ENCODE results near the gene LIN9.

The LIN9 gene

GRCh38 chr1:226233293-226233692 is 75.7 kb downstream of the LIN9 start:
- Histone ChIP-seq H3K4me3 (no peak overlapping the region), H3K27ac (no peak overlapping the region)
- DNase-seq (ENCODE audit: low spot score) = no peak
- TF ChIP-seq, protein P1, sequence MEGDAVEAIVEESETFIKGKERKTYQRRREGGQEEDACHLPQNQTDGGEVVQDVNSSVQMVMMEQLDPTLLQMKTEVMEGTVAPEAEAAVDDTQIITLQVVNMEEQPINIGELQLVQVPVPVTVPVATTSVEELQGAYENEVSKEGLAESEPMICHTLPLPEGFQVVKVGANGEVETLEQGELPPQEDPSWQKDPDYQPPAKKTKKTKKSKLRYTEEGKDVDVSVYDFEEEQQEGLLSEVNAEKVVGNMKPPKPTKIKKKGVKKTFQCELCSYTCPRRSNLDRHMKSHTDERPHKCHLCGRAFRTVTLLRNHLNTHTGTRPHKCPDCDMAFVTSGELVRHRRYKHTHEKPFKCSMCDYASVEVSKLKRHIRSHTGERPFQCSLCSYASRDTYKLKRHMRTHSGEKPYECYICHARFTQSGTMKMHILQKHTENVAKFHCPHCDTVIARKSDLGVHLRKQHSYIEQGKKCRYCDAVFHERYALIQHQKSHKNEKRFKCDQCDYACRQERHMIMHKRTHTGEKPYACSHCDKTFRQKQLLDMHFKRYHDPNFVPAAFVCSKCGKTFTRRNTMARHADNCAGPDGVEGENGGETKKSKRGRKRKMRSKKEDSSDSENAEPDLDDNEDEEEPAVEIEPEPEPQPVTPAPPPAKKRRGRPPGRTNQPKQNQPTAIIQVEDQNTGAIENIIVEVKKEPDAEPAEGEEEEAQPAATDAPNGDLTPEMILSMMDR (IDR thresholded peaks at IDR 0.05) = no peak

GRCh38 chr1:226226601-226227000 is 82.4 kb downstream of the LIN9 start:
- DNase-seq (ENCODE audit: low spot score) = no peak
- H3K4me3 ChIP-seq = no peak overlapping the region
- TF ChIP-seq, protein P1 (IDR thresholded peaks at IDR 0.05) = no peak
- no peak overlapping the region for H3K27ac ChIP-seq

DNA sequence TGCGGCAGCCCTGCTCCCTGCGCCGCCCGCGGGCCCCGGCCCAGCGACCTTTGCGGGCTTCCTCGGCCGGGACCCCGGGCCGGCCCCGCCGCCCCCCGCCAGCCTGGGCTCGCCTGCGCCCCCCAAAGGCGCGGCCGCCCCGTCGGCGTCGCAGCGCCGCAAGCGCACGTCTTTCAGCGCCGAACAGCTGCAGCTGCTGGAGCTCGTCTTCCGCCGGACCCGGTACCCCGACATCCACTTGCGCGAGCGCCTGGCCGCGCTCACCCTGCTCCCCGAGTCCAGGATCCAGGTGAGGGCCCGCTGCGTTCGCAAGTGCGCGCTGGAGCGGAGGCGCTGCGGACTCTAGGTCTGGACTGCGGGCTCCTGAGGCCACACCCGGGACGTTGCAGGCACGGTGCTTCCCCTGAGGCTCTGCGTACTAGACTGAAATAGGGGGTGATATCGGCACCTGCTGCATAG is 85.1 kb downstream of the LIN9 start:
- DNase-seq (ENCODE audit: low spot score) = no peak
- Histone ChIP-seq H3K27ac (no peak overlapping the region), H3K4me3 (peak overlapping the region; percentile 80)
- TF ChIP-seq, protein P1 (IDR thresholded peaks at IDR 0.05) = no peak

GRCh38 chr1:226223157-226223785 is 85.7 kb downstream of the LIN9 start, which contains the start of gene MIXL1:
TSS of gene MIXL1 (plus strand) at chr1:226223664. CDS start at chr1:226223682, 18 bp downstream.
- Histone ChIP-seq H3K27ac (no peak within 1 kb of the TSS), H3K4me3 (peak within 1 kb of the TSS; percentile 80)
- TF ChIP-seq, protein P1 (IDR thresholded peaks at IDR 0.05) = no peak
- DNase-seq (ENCODE audit: low spot score) = no peak

- Histone ChIP-seq H3K27ac (no peak overlapping the region), H3K4me3 (no peak overlapping the region)
- DNase-seq (ENCODE audit: low spot score) = no peak
- TF ChIP-seq, protein P1 (IDR thresholded peaks at IDR 0.05) = no peak
These were observed 86.3 kb downstream of the LIN9 start for GRCh38 chr1:226222686-226223085.

- Histone ChIP-seq H3K4me3 (no peak overlapping the region), H3K27ac (no peak overlapping the region)
- DNase-seq (ENCODE audit: low spot score) = no peak
- TF ChIP-seq, protein P1 (IDR thresholded peaks at IDR 0.05) = no peak
These were observed 88.3 kb downstream of the LIN9 start for GRCh38 chr1:226220473-226221189.

DNA sequence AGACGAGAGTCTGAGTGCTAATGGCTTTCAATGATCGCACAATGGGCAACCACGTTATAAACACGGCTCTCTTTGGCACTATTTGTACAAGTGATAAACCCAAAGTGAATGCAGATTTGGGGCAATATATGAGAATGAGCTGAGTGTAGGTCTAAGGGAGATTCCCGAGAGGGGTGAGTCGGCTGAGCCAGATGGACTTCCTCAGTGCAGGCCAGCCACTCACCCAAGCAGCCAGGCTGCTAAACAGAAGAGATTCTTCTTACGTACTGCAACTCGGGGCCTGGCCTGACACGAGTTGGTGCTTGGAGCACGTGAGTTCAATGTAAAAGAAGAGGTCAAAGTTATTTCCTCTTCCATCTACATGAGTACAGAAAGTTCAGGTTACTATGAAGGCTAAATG is 91.7 kb downstream of the LIN9 start:
- Histone ChIP-seq H3K4me3 (no peak overlapping the region), H3K27ac (no peak overlapping the region)
- TF ChIP-seq, protein P1 (IDR thresholded peaks at IDR 0.05) = no peak
- DNase-seq (ENCODE audit: low spot score) = no peak
